Progenitor cell of endocrine pancreas (in vitro differentiated cells): Measurements from ENCODE around the gene HMX2. TPM values are rescaled to one million over a fixed set of nuclear protein-coding genes. Genes with fewer than 3 reads are reported as not detected.
A peak's percentile ranks its signal among the peaks of the same experiment; 100 is the strongest.

Experiments used
- DNase-seq: peaks from one replicate; pipeline ENCODE4 v3.0.0; 2021; ENCODE audit warnings: low spot score; ENCODE audit not compliant: unreplicated experiment
- H3K27ac Mint-ChIP-seq: 2 replicates; pipeline ENCODE4 v1.8.0; 2021; ENCODE audit warnings: mild to moderate bottlenecking, moderate library complexity, mixed read lengths
- H3K27me3 Mint-ChIP-seq: 2 replicates; pipeline ENCODE4 v1.8.0; 2021; ENCODE audit warnings: mixed read lengths
- H3K36me3 Mint-ChIP-seq: 2 replicates; pipeline ENCODE4 v1.8.0; 2022; ENCODE audit warnings: mixed read lengths; ENCODE audit not compliant: insufficient read depth
- H3K4me1 Mint-ChIP-seq: 2 replicates; pipeline ENCODE4 v1.8.0; 2021; ENCODE audit warnings: low read depth, mixed read lengths
- H3K4me3 Mint-ChIP-seq: 2 replicates; pipeline ENCODE4 v1.8.0; 2021; ENCODE audit warnings: low read depth, mild to moderate bottlenecking, moderate library complexity, mixed read lengths
- H3K9me3 Mint-ChIP-seq: 2 replicates; pipeline ENCODE4 v1.8.0; 2021; ENCODE audit warnings: low read depth, mixed read lengths
- total RNA-seq: library from RNA; stranded (reverse); gene quantifications from 2 replicates; pipeline ENCODE4 v1.2.1, GENCODE V29; 2021
- TF ChIP-seq, protein P1 (sequence below): fragments of 200-600 bp; sonication (generic); IDR thresholded peaks from one replicate; pipeline ENCODE4 v1.5.0; 2021; ENCODE audit warnings: antibody characterized with exemption, mild to moderate bottlenecking; ENCODE audit not compliant: unreplicated experiment

HMX2 gene
- total RNA-seq, 1 donor from 2014 or later = not detected

GRCh38 chr10:123132576-123133477, 15.1 kb upstream of the HMX2 start:
- Mint-ChIP-seq H3K4me1 (peaks cover 5% of the 10 kb centered on the region), H3K4me3 (peak overlapping the region; percentile 35), H3K9me3 (no peaks in the 10 kb centered on the region), H3K27ac (no peak overlapping the region), H3K27me3 (peaks cover 85% of the 10 kb centered on the region), H3K36me3 (no peaks in the 10 kb centered on the region)
- TF ChIP-seq, protein P1, sequence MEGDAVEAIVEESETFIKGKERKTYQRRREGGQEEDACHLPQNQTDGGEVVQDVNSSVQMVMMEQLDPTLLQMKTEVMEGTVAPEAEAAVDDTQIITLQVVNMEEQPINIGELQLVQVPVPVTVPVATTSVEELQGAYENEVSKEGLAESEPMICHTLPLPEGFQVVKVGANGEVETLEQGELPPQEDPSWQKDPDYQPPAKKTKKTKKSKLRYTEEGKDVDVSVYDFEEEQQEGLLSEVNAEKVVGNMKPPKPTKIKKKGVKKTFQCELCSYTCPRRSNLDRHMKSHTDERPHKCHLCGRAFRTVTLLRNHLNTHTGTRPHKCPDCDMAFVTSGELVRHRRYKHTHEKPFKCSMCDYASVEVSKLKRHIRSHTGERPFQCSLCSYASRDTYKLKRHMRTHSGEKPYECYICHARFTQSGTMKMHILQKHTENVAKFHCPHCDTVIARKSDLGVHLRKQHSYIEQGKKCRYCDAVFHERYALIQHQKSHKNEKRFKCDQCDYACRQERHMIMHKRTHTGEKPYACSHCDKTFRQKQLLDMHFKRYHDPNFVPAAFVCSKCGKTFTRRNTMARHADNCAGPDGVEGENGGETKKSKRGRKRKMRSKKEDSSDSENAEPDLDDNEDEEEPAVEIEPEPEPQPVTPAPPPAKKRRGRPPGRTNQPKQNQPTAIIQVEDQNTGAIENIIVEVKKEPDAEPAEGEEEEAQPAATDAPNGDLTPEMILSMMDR = peak; percentile 94
- peak; percentile 87 for DNase-seq

DNA sequence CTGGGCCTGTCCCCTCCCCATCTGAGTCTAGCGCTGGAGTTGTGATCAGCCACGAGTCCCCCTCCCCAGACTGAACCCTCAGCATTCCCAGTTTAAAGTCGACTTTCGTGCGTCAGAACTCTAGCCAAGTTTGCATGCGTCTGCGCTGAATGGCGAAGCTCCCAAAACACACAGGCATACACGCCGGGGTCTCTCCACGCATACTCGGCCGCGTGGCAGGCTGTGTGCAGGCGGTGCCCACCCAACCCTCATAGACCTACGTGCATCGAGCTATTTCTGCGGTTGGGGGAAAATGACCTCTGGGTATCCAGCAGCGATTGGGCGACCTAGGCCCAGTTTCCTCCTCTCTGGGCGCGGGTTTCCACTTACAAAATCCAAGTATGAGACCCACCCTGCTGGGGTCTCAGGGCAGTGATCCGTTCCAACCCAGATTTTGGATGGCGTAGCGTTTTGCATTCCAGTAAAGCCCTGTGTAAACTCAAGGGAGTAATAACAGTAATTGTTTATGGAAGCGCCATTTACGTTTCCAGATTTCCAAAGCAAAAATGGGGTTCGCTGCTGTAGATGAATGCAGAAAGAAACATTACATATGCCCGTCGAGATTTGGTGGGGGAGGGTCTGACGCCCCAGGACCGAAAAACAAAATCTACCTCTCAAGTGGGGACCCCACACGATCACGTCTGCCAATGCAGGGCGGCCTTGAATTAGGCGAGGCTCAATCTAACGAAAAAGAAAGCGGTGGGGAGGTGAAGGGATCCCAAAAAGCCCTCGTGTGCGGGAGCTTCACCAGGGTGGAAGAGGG, 14.2 kb upstream of the HMX2 start:
- H3K4me3 Mint-ChIP-seq = no peak overlapping the region
- TF ChIP-seq, protein P1 = no peak
- H3K4me1 Mint-ChIP-seq = peaks cover 5% of the 10 kb centered on the region
- H3K9me3 Mint-ChIP-seq = no peaks in the 10 kb centered on the region
- H3K27ac Mint-ChIP-seq = peak overlapping the region; percentile 33
- H3K27me3 Mint-ChIP-seq = peaks cover 85% of the 10 kb centered on the region
- no peaks in the 10 kb centered on the region for H3K36me3 Mint-ChIP-seq
- DNase-seq = no peak

DNA sequence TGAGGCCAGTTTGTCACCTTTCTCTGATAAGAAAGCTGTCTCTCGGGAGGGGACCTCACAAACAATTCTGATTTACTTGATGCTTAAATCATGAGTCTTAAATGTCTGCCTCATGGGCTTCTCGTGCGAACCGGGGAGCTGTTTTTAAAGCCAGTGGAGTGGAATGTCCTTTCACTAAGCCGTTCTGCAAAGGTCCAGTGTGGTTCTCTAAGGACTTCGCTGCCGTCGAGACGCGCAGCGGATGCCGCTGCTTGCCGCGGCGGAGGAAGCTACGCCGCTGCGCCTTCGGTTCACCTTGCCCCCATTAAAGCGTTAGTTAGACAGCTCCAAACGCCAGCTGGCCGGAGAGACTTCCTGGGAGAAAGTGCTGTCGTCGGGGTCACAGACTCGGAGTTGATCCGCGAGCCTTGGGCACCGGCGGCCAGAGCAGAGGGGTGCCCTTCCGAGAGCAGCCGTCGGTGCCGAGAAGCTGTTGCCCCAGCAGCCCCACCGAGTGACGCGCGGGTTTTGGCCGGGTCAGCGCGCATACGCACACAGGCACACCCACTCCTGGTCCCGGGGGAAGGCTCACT, 13.5 kb upstream of the HMX2 start:
- Mint-ChIP-seq H3K27ac (peak overlapping the region; percentile 33), H3K9me3 (no peaks in the 10 kb centered on the region), H3K36me3 (no peaks in the 10 kb centered on the region), H3K27me3 (peaks cover 85% of the 10 kb centered on the region), H3K4me3 (no peak overlapping the region), H3K4me1 (peaks cover 11% of the 10 kb centered on the region)
- no peak for DNase-seq
- TF ChIP-seq, protein P1 = no peak

GRCh38 chr10:123134915-123135414, 13.0 kb upstream of the HMX2 start:
- H3K27ac Mint-ChIP-seq = no peak overlapping the region
- peaks cover 16% of the 10 kb centered on the region for H3K4me1 Mint-ChIP-seq
- no peak for DNase-seq

More at GRCh38 chr10:123134915-123135414, 13.0 kb upstream of the HMX2 start:
- Mint-ChIP-seq H3K27me3 (peaks cover 85% of the 10 kb centered on the region), H3K9me3 (no peaks in the 10 kb centered on the region), H3K4me3 (peak overlapping the region; percentile 16), H3K36me3 (no peaks in the 10 kb centered on the region)
- TF ChIP-seq, protein P1 = no peak
